Hippocampal formation (tissue), 2 donors: ENCODE data around the gene NOC2L.
"Not testable (repeated sequence)": the region's sequence is repeated elsewhere in the genome, so short reads cannot be mapped to it uniquely, and the experiment has no call there.

Experiments used
- DNase-seq, 2 donors: peaks; one replicate each; lab custom pipeline; 2025; lab: John Stamatoyannopoulos, UW

Gene NOC2L

GRCh38 chr1:993379-993995 lies 34.4 kb upstream of the NOC2L start:
- no peak for DNase-seq

- no peak for DNase-seq
These were observed 33.3 kb upstream of the NOC2L start for GRCh38 chr1:992362-992761.

- no peak for DNase-seq
These were observed 32.8 kb upstream of the NOC2L start for GRCh38 chr1:991895-992294.

GRCh38 chr1:991275-991674 lies 32.2 kb upstream of the NOC2L start:
- DNase-seq = not testable (repeated sequence)

GRCh38 chr1:988061-988460 lies 29.0 kb upstream of the NOC2L start:
- not testable (repeated sequence) for DNase-seq

- no peak for DNase-seq
These were observed 26.1 kb upstream of the NOC2L start for GRCh38 chr1:985126-985525.

- no peak for DNase-seq
These were observed 25.4 kb upstream of the NOC2L start for GRCh38 chr1:984476-984814.

GRCh38 chr1:983798-984475 lies 24.9 kb upstream of the NOC2L start:
- DNase-seq = no peak

GRCh38 chr1:982765-983436 lies 23.8 kb upstream of the NOC2L start:
- no peak for DNase-seq

- DNase-seq = no peak
These were observed 23.0 kb upstream of the NOC2L start, which contains the start of gene PERM1 for GRCh38 chr1:981955-982558. PERM1 (minus strand) TSS chr1:982093; CDS start chr1:981029, 1,064 bp downstream.

GRCh38 chr1:981491-981954 lies 22.5 kb upstream of the NOC2L start:
- no peak for DNase-seq

GRCh38 chr1:980602-981395 lies 21.7 kb upstream of the NOC2L start:
- no peak for DNase-seq

- DNase-seq = no peak
These were observed 21.1 kb upstream of the NOC2L start for GRCh38 chr1:980137-980571.

GRCh38 chr1:979744-980072 lies 20.7 kb upstream of the NOC2L start:
- no peak for DNase-seq

GRCh38 chr1:978835-979743 lies 20.0 kb upstream of the NOC2L start:
- no peak for DNase-seq

- DNase-seq = no peak
These were observed 19.2 kb upstream of the NOC2L start for GRCh38 chr1:978069-978834.

GRCh38 chr1:976791-977190 lies 17.7 kb upstream of the NOC2L start:
- DNase-seq = not testable (repeated sequence)

GRCh38 chr1:975896-976683 lies 17.0 kb upstream of the NOC2L start:
- no peak for DNase-seq

GRCh38 chr1:975365-975764 lies 16.3 kb upstream of the NOC2L start:
- no peak for DNase-seq
